CD4-positive, alpha-beta T cell (primary cell): ENCODE results near the gene TTLL12. TPM values are rescaled to one million over a fixed set of nuclear protein-coding genes. Genes with fewer than 3 reads are reported as not detected.

ENCODE experiments used
- ATAC-seq: fragments of 200-7000 bp; cut with Tn5 transposase; one replicate; pipeline ENCODE4 v1.10.0; 2022; ENCODE audit warnings: mild to moderate bottlenecking; ENCODE audit not compliant: poor library complexity
- CTCF ChIA-PET: fragments of 350-600 bp; sonication (Branson Sonifier 250); formaldehyde crosslinking; loops from one replicate; lab custom pipeline; 2021; ENCODE audit warnings: antibody characterized with exemption, inconsistent platforms; lab: Charles Lee
- POLR2A ChIA-PET: fragments of 350-600 bp; sonication (Branson Sonifier 250); formaldehyde crosslinking; loops from one replicate; lab custom pipeline; 2021; ENCODE audit warnings: antibody characterized with exemption, inconsistent platforms; lab: Charles Lee
- DNase-seq, 14 experiments: peaks; one replicate each; pipeline ENCODE4 v3.0.0-alpha.2; 2013 to 2020; ENCODE audit warnings: mixed read lengths in 2 of 14
- H3K27ac ChIP-seq, 2 donors: one replicate each; pipeline versions ENCODE4 v1.5.1 to v1.7.0; 2013; ENCODE audit warnings: low read length in 2 of 2, low read depth in 1 of 2, mild to moderate bottlenecking in 1 of 2
- H3K27me3 ChIP-seq, 2 experiments: 1 replicate in 1 of 2; 2 replicates in 1 of 2; pipeline versions ENCODE4 v1.6.1 to v1.7.0; 2013; ENCODE audit warnings: low read length in 2 of 2, control low read depth in 1 of 2, mild to moderate bottlenecking in 1 of 2, moderate library complexity in 1 of 2; ENCODE audit not compliant: insufficient read depth in 2 of 2, control insufficient read depth in 1 of 2
- H3K36me3 ChIP-seq: one replicate; pipeline ENCODE4 v1.6.1; 2013; ENCODE audit warnings: low read length, control low read depth; ENCODE audit not compliant: insufficient read depth
- H3K4me1 ChIP-seq: one replicate; pipeline ENCODE4 v1.6.1; 2013; ENCODE audit warnings: low read length, control low read depth; ENCODE audit not compliant: insufficient read depth
- H3K4me3 ChIP-seq: one replicate; pipeline ENCODE4 v1.5.1; 2013; ENCODE audit warnings: mild to moderate bottlenecking, low read length, moderate library complexity
- H3K9me3 ChIP-seq, 2 experiments: 1 replicate in 1 of 2; 2 replicates in 1 of 2; pipeline versions ENCODE4 v1.6.1 to v1.7.0; 2013; ENCODE audit warnings: low read length in 2 of 2, mild to moderate bottlenecking in 2 of 2, control low read depth in 1 of 2, moderate library complexity in 1 of 2; ENCODE audit not compliant: control insufficient read depth in 1 of 2, insufficient read depth in 1 of 2
- H3K27ac Mint-ChIP-seq: one replicate; pipeline ENCODE4 v1.8.0; 2020; ENCODE audit warnings: mixed read lengths
- H3K27me3 Mint-ChIP-seq: one replicate; pipeline ENCODE4 v1.8.0; 2021; ENCODE audit warnings: mixed read lengths
- H3K36me3 Mint-ChIP-seq: one replicate; pipeline ENCODE4 v1.8.0; 2021; ENCODE audit warnings: low read depth, mixed read lengths
- H3K4me1 Mint-ChIP-seq: one replicate; pipeline ENCODE4 v1.8.0; 2021; ENCODE audit warnings: low read depth, mixed read lengths
- H3K4me3 Mint-ChIP-seq: one replicate; pipeline ENCODE4 v1.8.0; 2020; ENCODE audit warnings: mild to moderate bottlenecking, mixed read lengths
- H3K9me3 Mint-ChIP-seq: one replicate; pipeline ENCODE4 v1.8.0; 2020; ENCODE audit warnings: mixed read lengths
- intact Hi-C, 2 experiments: fragments of 100-400 bp; cut with DNase I in 1 of 2; cut with micrococcal nuclease in 1 of 2; formaldehyde crosslinking; loops; one replicate each; pipeline versions ENCODE4 v1.15.1 to v1.9.0; 2023 to 2025; cut with DNase I, micrococcal nuclease
- total RNA-seq, 174 experiments: library from RNA in 2 of 174; stranded (reverse) in 2 of 174; gene quantifications; one replicate each; pipeline ENCODE4 v1.2.3 and lab custom pipeline; 2021 to 2026
- TF ChIP-seq, protein P1 (sequence below): fragments of 200-600 bp; IDR thresholded peaks from one replicate; pipeline ENCODE4 v1.8.0; 2022; ENCODE audit warnings: antibody characterized with exemption, mild to moderate bottlenecking

The TTLL12 gene
- total RNA-seq, 2 experiments from 2014 or later = 5.0 to 6.6 TPM

DNA sequence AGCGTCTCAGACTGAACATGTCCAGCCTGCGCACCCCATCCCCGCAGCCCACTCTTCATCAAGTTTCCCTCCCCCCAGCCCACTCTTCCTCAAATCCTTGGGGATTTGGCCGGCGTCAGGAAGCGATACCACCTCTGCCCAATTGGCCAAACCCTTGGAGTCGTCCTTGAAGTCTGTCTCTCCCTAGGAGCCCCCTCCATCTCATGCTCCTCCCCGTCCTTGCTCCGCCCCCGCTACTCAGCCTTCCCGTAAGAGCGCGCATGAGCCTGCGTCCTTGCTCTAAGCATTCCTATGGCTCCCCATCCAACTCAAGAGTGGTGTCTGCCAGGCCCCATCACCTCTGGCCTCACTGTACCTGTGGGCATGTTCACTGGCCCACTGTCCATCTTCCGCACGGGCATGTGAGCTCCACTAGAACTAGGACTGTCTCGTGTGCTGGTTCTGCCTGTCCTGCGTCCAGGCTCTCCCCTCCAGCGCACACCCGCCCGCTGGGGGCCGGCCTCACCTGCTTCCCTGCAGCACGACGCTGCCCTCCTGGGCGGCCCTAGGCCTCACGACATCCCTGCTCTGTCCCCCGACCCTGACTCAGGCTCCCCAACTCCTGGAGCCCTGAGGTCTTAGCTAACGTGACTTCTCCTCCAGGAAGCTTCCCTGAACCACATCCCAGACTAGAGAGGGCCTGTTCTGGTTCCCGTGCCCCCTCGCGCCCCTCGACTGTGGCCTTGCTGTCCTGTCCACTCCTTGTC, 30.5 kb upstream of the TTLL12 start:
- Histone ChIP-seq H3K9me3 (peaks cover 0 to 6% of the 10 kb centered on the region in 2 experiments), H3K27me3 (no peaks in the 10 kb centered on the region), H3K27ac (no peak overlapping the region), H3K36me3 (no peaks in the 10 kb centered on the region), H3K4me1 (no peaks in the 10 kb centered on the region), H3K4me3 (no peak overlapping the region)
- Mint-ChIP-seq H3K36me3 (no peaks in the 10 kb centered on the region), H3K27me3 (no peaks in the 10 kb centered on the region), H3K4me3 (no peak overlapping the region), H3K27ac (no peak overlapping the region), H3K9me3 (no peaks in the 10 kb centered on the region), H3K4me1 (no peaks in the 10 kb centered on the region)
- POLR2A ChIA-PET = no interaction called here
- no peak for ATAC-seq
- intact Hi-C loops = no loop called here
- TF ChIP-seq, protein P1, sequence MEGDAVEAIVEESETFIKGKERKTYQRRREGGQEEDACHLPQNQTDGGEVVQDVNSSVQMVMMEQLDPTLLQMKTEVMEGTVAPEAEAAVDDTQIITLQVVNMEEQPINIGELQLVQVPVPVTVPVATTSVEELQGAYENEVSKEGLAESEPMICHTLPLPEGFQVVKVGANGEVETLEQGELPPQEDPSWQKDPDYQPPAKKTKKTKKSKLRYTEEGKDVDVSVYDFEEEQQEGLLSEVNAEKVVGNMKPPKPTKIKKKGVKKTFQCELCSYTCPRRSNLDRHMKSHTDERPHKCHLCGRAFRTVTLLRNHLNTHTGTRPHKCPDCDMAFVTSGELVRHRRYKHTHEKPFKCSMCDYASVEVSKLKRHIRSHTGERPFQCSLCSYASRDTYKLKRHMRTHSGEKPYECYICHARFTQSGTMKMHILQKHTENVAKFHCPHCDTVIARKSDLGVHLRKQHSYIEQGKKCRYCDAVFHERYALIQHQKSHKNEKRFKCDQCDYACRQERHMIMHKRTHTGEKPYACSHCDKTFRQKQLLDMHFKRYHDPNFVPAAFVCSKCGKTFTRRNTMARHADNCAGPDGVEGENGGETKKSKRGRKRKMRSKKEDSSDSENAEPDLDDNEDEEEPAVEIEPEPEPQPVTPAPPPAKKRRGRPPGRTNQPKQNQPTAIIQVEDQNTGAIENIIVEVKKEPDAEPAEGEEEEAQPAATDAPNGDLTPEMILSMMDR = no peak
- CTCF ChIA-PET = no interaction called here
- no peak for DNase-seq

DNA sequence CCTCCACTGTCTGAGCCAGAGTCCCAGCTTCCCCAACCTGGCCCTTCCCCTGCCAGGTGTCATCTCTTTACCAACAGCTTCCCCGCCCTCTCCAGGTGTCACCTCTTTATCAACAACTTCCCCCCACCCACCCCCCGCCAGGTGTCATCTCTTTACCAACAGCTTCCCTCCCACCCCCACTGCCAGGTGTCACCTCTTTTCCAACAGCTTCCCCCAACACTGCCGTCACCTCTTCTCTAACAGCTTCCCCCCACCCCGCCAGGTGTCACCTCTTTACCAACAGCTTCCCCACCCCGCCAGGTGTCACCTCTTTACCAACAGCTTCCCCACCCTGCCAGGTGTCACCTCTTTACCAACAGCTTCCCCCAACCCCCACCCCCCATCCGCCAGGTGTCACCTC, 29.8 kb upstream of the TTLL12 start:
- no peak overlapping the region for H3K27ac Mint-ChIP-seq
- no peaks in the 10 kb centered on the region for H3K27me3 Mint-ChIP-seq
- no peak overlapping the region for H3K4me3 Mint-ChIP-seq
- no peaks in the 10 kb centered on the region for H3K36me3 Mint-ChIP-seq
- POLR2A ChIA-PET = no interaction called here
- Histone ChIP-seq H3K9me3 (peaks cover 0 to 6% of the 10 kb centered on the region in 2 experiments), H3K4me1 (no peaks in the 10 kb centered on the region), H3K4me3 (no peak overlapping the region), H3K27ac (no peak overlapping the region), H3K27me3 (no peaks in the 10 kb centered on the region), H3K36me3 (no peaks in the 10 kb centered on the region)
- TF ChIP-seq, protein P1 = no peak
- intact Hi-C loops = no loop called here
- ATAC-seq (no peak), DNase-seq (no peak)
- CTCF ChIA-PET = no interaction called here
- no peaks in the 10 kb centered on the region for H3K4me1 Mint-ChIP-seq
- H3K9me3 Mint-ChIP-seq = no peaks in the 10 kb centered on the region

DNA sequence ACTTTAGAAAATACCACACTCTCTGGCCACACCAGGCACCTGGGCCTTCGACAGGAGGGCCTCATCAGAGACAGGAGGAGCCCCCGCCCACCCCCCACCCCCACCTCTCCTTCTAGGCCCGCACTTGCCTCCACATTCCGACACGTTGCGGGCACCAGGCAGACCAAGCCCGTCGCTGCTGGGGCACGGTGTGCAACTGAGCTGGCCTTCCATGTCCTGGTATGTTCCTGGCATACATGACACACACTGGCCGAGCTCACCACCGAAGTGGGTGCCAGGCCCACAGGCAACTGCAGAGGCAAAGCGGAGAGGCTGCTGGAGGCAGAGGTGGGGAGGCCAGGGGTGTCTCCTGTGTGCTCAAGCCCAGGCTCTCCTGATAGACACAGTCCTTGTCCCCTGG, 27.0 kb upstream of the TTLL12 start:
- CTCF ChIA-PET = no interaction called here

More for the DNA sequence above, 27.0 kb upstream of the TTLL12 start:
- TF ChIP-seq, protein P1 = no peak
- H3K4me3 ChIP-seq = no peak overlapping the region
- Mint-ChIP-seq H3K27me3 (no peaks in the 10 kb centered on the region), H3K36me3 (no peaks in the 10 kb centered on the region), H3K4me3 (no peak overlapping the region), H3K4me1 (no peaks in the 10 kb centered on the region), H3K27ac (no peak overlapping the region), H3K9me3 (no peaks in the 10 kb centered on the region)
- no peak overlapping the region for H3K27ac ChIP-seq
- no peaks in the 10 kb centered on the region for H3K27me3 ChIP-seq
- POLR2A ChIA-PET = no interaction called here
- intact Hi-C loops = no loop called here
- H3K4me1 ChIP-seq = no peaks in the 10 kb centered on the region
- ATAC-seq (no peak), DNase-seq (no peak)
- peaks cover 0 to 6% of the 10 kb centered on the region in 2 experiments for H3K9me3 ChIP-seq
- no peaks in the 10 kb centered on the region for H3K36me3 ChIP-seq
